Stimulated activated CD4-positive, alpha-beta T cell treated with anti-CD3 and anti-CD28 coated beads, Interleukin-2, amount 100 ng/mL, for 24 hours (primary cell): ENCODE data around the gene DAPK2.

Experiments used
- DNase-seq, 2 donors: peaks; one replicate each; pipeline ENCODE4 v3.0.0-alpha.2; 2020

DAPK2 gene

DNA sequence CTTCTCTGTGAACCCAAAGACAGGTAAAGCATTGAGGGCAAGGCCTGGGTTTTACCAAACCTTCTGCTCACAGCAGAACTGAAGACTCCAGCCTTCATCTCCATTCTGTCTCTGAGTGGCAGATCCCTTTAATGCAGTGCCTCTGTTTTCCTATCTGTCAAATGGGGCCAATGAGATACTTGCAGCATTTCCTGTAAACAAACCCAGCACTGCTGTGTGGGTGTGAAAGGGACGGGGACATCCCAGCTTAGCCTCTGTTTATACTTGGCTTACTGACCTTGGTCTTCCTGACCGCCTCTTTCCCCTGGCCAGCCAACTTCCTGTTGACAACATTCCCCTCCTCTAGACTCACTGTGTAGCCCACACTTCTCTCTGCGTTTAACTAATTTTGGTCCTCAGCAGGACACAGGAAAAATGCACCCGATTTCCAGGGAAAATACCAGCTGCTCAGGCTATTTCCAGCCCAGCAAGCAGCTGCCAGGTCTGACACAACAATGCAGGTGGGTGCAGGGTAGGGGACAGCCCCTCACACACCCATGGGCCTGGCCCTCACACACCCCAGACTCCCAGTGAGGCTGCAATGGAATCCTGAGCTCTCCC is 106.7 kb downstream of the DAPK2 start:
- no peak for DNase-seq

GRCh38 chr15:63938486-63939061 is 107.7 kb downstream of the DAPK2 start:
- DNase-seq = peak in 1 of 2 donors; percentile 25

GRCh38 chr15:63933522-63933921 is 112.8 kb downstream of the DAPK2 start:
- DNase-seq = no peak

GRCh38 chr15:63931556-63931955 is 114.7 kb downstream of the DAPK2 start:
- no peak for DNase-seq

DNA sequence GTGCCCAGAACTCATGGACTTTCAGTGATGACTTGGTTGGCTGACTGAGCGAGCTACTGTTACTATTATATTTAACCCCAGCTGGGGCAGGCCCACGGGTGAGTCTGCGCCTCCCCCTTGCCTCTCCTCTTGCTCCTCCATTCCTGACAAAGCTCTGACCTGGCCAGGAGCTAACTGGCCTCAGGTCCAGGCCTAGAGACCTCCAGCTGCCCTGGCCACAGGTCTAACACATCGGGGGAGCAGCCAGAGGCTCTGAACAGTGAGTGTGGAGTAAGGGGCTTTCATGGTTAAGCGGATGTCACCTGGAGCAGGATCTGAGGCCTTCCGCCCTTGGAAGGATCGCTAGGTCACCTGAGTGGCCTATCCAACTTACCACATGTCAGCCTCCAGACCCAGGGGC is 116.3 kb downstream of the DAPK2 start:
- no peak for DNase-seq

- DNase-seq = no peak
These were observed 118.0 kb downstream of the DAPK2 start for GRCh38 chr15:63928185-63928842.

GRCh38 chr15:63923993-63924950 is 122.0 kb downstream of the DAPK2 start:
- no peak for DNase-seq

- DNase-seq = no peak
These were observed 123.4 kb downstream of the DAPK2 start for GRCh38 chr15:63922916-63923315.

DNA sequence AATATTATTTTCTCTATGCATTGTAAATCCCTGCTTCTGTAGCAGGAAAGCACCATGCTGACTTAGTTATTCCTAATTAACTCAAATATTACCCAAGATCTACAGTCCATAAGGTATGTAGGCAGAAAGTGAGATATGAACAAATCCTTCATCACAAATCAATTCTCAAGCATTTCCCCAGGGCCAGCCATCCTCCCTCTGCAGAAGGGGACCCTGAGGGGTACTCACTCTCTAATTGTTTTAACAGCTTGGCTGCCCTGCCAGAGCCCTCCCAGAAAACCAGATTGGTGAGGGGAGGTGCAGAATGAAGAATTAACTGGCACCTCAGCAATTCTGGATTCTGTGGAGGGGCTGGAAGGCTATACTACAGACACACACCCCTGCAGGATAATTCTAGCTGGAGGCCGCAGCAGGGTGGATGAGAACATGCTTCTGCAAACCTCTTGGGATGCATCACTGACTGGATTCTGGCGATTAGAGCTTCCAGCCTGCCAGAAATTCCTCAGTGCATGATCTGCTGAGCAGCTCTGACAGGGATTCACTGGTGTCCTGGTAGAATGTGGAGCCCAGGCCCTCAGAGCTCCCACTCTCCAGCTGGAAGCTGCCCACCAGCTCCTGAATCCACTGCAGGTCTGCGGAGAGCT is 123.9 kb downstream of the DAPK2 start:
- DNase-seq = no peak

DNA sequence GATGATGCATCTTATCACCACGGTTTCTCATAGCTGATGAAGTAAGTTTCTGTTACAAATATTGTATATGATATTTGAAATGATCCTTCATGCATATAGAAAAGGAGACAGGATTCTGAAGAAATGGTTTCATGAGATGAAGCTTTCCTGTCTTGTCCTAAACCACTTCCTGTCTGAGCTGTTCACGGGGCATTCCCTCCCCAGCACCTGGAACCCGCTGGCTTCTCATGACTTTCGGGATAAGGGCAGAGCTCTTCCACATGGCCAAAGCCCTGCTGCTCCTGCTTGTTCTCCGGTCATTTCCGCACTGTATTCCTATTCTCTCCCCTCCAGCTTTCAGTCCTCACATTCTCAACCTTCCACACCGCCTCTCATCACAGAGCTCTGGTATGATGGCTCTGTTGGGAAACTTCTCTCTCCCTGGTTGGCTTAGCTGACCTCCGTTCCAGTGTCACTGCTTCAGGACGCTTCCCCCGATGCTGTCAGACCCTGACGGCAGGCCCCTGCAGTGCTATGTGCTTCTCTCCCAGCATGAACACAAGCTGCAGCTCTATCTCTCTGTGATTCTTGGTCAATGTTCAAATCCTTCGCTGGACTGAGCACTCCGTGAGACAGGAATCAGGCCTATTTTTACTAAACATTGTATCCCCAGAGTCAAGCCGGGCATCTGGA is 125.6 kb downstream of the DAPK2 start:
- no peak for DNase-seq

DNA sequence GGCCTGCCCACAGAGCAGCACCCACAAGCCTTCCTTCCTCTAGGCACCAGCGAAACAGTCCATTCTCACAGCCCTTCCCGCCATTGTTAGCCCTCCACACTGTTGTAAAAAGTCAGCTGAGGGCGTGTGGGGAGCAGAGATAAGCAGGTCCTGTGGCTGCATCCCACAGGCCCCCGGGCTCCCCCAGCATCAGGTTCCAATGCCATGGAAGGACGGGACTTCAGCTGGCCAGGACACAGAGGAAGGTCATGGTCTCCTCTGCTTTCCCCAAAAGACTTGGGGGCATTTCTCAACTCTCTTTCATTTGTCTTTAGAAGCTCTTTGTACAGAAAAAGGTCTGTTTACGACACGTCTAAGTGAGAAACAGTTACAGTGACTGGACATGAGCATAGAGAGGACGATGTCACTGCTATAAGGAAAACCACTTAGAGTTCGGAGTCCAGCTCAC is 127.4 kb downstream of the DAPK2 start:
- no peak for DNase-seq

DNA sequence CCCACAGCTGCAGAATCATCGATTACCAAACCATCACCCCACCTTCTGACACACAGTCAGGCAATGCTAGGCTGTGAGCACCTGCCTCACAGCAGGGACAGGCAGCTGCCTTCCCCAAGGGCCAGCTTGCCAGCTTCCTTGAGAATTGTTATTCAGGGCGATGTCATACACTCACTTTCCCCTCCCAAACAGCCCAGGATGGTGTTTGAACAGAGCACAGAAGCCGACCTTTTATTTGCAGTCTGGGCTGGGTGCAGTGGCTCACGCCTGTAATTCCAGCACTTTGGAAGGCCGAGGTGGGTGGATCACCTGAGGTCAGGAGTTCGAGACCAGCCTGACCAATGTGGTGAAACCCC is 128.0 kb downstream of the DAPK2 start:
- DNase-seq = no peak

- no peak for DNase-seq
These were observed 128.5 kb downstream of the DAPK2 start for GRCh38 chr15:63917588-63918316.

GRCh38 chr15:63915873-63916771 is 130.2 kb downstream of the DAPK2 start:
- DNase-seq = no peak

DNA sequence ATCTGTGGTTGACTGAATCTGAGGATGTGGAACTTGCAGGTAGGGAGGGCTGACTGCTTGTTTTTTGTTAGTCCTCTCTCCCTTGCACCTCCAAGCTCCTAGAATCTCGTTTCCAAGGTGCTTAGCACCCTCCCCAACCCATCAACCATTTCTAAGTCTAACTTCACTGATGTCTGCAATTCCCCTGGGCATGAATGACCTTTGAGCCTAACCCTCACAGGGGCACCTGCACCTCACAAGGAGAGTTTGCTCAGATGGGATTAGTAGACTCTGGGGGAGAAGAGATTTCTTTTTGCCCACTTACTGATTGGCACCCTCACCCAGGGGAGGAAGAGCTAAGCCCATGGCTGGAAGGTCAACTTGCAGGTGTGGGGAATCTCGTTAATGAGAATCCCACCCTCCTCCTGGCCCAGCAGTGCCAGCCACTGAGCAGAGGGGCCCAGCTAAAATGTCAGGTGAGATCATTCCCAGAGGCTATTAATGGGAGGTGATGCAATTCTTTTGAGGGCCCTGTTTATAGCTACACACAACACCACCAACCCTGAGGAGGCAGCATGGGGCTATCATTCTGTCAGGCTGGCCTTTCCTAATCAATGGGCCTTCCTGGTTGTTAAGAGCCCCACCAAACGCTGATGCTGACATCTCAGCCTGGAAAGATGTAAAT is 130.9 kb downstream of the DAPK2 start:
- DNase-seq = no peak

GRCh38 chr15:63913786-63914315 is 132.4 kb downstream of the DAPK2 start:
- DNase-seq = no peak

- DNase-seq = no peak
These were observed 132.9 kb downstream of the DAPK2 start for GRCh38 chr15:63913336-63913735.

DNA sequence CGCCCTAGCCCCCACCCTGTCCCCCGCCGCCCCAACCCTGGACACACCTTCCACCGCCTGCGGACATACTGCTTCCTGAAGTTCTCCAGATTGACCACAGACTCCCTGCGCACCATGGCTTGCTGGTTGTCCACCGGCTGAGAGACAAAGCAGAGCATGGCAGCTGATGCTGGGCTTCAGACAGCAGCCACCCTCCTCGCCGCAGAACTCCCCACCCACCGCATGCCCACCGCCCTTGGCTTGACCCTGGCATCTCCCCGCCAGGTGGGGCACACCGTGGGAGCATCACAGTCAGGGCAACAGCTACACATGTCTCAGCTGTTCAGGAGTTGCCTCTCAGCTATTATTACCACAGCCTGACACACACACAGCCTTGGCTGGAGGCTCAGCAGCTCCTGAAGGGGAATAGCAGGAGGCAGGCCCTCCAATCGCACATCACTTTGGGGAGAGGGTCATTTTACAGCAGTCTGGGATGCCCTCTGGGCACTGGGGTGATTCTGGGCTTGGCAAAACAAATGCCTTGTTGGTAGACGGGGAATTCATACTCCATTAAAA is 134.1 kb downstream of the DAPK2 start:
- no peak for DNase-seq

DNA sequence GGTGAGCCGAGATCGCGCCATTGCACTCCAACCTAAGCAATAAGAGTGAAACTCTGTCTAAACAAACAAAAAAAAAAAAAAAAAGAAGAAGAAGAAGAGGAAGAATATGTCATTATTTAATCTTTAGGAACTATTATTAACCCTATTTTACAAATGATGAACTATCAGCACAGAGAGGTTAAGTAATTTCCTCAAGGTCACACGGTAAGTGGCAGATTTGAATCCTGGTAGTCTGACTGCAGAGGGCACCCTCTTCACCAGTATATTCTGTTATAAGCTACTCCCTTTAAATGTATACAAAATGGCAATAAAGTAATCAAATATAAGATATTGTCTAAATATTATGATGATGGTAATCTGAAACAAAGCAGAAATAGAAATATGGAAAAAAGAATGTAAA is 135.1 kb downstream of the DAPK2 start:
- DNase-seq = no peak
